CD4-positive, alpha-beta T cell treated with Interleukin-1 beta for 1 hour (primary cell): ENCODE measurements around the gene RAP1GAP.
A peak's percentile ranks its signal among the peaks of the same experiment; 100 is the strongest.

Experiments
- DNase-seq, 2 donors: peaks; one replicate each; pipeline ENCODE4 v3.0.0-alpha.2; 2020 to 2022

Gene RAP1GAP

GRCh38 chr1:21607549-21608529, 61.3 kb downstream of the RAP1GAP start:
- DNase-seq: peak; percentile 24 to 65

GRCh38 chr1:21605964-21606705, 63.0 kb downstream of the RAP1GAP start:
- DNase-seq: no peak

- DNase-seq: no peak
These were observed 64.0 kb downstream of the RAP1GAP start for GRCh38 chr1:21605012-21605715.

- DNase-seq: no peak
These were observed 64.8 kb downstream of the RAP1GAP start for GRCh38 chr1:21604208-21604957.

GRCh38 chr1:21603177-21604138, 65.7 kb downstream of the RAP1GAP start:
- no peak for DNase-seq

GRCh38 chr1:21601278-21602048, 67.7 kb downstream of the RAP1GAP start:
- no peak for DNase-seq

- DNase-seq: no peak
These were observed 69.8 kb downstream of the RAP1GAP start for GRCh38 chr1:21599402-21599801.

- DNase-seq: no peak
These were observed 70.3 kb downstream of the RAP1GAP start for GRCh38 chr1:21598904-21599303.

- DNase-seq: no peak
These were observed 70.7 kb downstream of the RAP1GAP start for GRCh38 chr1:21598417-21598816.

GRCh38 chr1:21597753-21598152, 71.4 kb downstream of the RAP1GAP start:
- DNase-seq: no peak

- DNase-seq: no peak
These were observed 72.5 kb downstream of the RAP1GAP start for GRCh38 chr1:21596628-21597027.

GRCh38 chr1:21596174-21596573, 73.0 kb downstream of the RAP1GAP start:
- DNase-seq: no peak

- peak; percentile 26 to 33 for DNase-seq
These were observed 73.9 kb downstream of the RAP1GAP start for GRCh38 chr1:21594935-21595897.

GRCh38 chr1:21594501-21594900, 74.7 kb downstream of the RAP1GAP start:
- no peak for DNase-seq

GRCh38 chr1:21593231-21593630, 75.9 kb downstream of the RAP1GAP start:
- no peak for DNase-seq

GRCh38 chr1:21592086-21592865, 76.9 kb downstream of the RAP1GAP start:
- DNase-seq: no peak

- DNase-seq: no peak
These were observed 78.2 kb downstream of the RAP1GAP start for GRCh38 chr1:21590934-21591333.
